CD4-positive, alpha-beta T cell treated with Interleukin-1 beta for 1 hour (primary cell): ENCODE measurements around the gene RPRD1B.
A peak's percentile ranks its signal among the peaks of the same experiment; 100 is the strongest.

ENCODE experiments used
- DNase-seq, 2 donors: peaks; one replicate each; pipeline ENCODE4 v3.0.0-alpha.2; 2020 to 2022

RPRD1B gene

DNA sequence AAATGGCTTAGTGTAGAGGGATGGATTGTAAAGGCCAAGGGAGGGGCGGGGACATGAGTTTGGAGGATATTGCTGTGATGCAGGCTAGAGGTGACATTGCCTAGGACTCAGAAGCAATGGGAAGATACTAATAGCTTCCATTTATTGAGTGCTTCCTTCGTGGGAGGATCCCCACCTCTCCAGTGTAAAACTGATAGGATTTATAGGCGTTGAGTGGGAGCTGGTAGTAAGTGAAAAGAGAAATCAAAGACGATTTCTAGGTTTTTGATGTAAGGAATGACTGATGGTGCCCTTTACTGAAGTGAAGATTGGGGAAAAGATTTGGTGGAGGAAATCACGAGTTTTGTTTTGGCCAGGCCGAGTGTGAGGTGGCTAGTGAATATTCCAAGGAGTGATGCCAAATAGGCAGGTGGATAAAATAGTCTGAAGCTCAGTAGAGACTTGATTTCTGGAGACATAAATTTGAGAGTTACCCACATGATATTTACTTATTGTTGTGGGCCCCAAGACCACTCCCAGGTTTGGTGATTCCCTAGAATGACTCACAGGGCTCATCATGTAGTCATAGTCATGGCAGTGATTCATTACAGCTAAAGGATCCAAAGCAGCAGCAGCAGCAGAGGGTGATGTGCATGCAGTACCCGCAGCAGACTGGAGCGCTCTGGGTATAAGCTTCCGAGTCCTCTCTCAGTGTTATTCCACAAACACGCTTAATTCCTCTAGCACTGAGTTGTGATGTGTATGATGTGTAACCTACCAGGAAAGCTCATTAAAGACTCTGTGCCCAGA, 10.2 kb downstream of the RPRD1B start:
- DNase-seq: no peak

DNA sequence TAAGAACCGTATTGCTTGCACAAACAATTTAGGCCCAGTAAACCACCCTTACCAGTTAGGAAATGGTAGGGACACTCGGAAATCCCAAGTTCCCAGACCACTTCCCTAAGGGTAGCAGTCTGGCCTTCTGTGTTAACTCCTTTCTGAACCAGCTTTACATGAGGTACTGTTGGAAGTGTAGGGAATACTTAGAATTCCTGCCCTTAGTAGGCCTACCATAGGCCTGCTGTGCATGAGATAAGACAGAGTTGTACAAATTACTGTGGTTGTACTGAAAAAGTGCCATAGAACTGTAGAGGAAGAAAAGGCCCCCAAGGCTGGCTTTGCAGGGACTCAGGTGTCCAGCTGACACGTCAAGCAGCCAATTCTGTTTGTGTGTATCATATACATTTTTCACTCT, 11.1 kb downstream of the RPRD1B start:
- no peak for DNase-seq

DNA sequence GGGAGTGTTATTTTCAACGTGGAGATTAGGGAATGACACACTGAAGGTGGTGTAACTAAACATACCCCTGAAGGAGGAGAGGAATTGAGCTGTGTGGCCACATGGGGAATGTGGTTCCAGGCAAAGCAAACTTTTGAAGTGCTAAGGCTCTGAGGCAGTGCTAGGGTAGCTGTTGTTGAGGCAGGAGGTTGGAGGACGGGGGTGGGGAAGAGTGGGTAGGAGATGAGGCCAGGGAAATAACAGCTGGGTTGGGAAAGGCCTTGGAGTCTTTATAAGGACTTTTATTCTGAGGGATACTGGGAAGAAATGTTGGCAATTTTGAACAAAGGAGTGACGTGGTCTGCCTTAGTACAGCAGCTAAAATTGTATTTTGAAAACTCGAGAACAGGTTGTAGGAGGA, 13.0 kb downstream of the RPRD1B start:
- no peak for DNase-seq

DNA sequence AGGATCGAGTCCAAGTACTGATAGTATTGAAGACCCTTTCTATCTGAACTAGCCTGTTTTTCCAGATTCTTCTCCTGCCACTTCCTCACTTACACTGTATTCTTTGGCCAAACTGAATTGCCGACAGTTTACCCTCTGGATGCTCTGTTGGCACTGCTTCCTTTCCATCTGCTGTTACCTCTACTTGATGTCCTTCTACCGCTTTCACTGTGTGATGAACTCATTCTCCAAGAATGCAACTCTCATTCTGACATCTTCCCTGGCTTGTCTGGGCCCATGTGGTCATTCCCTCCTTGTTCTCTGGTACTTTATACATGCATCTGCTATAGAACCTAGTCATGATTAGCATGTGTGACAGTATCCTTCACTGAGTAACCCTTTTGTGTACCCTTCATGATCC, 16.3 kb downstream of the RPRD1B start:
- DNase-seq: no peak

DNA sequence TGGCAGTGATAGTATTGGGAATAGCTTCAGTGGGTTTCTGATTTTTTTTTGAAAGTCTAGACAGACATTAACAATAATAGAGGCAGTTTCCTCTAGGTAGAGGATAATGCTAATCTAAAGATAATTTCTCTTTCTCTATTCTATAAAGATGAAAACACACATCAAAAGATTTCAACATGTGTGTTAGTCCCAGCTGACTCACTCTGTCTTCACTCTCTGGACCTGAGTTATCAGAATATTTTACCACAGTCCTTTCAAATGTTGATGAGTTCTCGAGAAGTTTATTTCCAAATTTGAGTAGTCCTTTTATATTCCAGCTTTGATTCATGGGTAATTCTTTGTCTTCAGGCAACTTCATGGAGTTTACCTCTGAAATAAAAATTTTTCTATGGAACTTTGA, 17.1 kb downstream of the RPRD1B start:
- no peak for DNase-seq

DNA sequence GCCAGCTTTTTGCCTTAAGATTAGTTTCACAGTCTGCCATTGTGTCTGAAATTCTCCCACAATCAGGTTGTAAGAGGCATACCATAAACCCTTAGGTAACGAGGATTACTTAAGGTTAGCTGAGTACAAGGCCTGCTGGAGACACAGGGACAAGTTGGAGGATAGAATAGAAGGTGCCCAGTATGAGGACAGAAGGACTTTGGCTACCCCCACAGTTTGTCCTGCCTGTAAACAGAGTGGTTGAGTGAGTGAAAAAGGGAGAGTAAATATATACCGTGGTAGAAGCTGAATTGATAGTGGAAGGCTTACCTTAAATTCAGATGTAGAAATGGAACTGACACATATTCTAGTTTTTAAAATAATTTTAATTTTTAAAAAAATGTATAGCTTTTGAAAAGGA, 19.3 kb downstream of the RPRD1B start:
- no peak for DNase-seq

DNA sequence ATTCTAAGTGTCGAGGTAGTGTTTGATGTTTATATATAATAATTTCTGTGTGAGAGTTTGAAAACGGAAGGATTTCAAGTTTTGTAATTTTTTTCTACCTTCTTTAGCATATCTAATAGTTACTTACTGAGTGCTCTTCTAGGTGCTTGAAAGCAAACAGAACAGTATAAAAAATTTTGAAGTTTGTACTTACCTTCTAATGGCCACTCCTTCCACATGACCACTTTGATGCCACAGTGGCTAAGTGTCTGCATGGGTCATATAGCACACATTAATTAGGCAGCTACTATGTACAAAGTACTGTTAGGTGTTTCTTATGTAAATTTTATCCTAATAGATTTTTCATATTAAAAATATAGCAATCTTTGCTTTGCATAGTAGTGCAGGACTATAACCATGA, 21.1 kb downstream of the RPRD1B start:
- no peak for DNase-seq

DNA sequence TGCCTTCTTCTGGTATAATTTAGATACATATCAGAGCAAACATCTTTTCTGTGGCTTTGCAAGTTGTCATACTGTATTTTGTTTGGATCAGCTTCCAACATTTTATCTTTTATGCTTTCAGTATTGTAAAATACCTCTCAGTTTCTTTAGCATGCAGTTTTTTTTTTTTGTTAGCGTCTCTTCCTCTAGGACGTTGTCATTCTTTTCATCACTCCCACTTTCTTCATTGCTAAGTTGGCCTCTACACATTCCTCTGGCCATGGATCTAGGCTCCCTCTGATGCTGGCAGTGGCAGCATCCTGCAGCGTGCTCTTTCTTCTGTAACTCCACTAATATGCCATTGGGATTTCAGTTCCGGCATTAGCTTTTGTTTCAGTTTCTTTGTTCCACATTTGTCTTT, 21.7 kb downstream of the RPRD1B start:
- no peak for DNase-seq

DNA sequence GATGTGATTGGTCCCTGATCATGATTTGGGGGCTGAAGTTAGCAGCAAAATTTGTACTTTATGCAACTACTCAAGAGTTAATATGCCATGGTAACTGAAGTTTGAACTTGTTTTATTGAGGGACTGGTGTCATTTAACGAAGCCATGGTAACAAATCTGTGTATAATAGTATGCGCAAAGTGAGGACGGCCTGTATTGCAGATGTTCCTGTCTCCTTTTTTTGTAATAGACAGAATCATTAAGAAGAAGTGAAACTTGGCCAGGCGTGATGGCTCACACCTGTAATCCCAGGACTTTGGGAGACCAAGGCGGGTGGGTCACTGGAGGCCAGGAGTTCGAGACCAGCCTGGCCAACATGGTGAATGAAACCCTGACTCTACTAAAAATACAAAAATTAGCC, 22.3 kb downstream of the RPRD1B start:
- no peak for DNase-seq

DNA sequence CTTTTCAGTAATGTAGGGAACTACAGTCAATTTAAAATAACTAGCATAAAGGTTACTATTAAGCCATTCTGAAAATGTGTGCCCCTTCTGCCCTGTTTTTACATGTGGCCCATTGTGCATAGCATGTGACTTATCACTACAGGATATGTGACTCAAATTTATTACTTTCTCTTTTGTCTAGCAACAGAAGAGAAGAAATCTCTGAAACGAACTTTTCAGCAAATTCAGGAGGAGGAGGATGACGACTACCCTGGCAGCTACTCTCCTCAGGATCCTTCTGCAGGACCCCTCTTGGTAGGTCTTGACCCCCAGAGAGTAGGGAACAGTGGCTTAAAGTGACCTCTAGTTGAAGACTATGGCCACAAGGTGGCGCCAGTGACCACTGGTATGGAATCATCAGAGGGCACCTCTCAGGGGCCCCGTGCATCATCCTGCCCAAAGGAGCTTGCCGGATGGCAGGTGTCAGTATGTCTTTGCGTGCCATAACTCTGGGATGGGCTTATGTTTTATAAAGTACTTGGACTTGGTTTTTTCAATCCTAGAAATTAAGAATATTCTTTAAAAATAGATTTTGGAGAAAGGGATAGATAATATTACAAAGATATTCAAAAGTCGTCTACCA, 23.9 kb downstream of the RPRD1B start:
- peak; percentile 71 to 77 for DNase-seq

DNA sequence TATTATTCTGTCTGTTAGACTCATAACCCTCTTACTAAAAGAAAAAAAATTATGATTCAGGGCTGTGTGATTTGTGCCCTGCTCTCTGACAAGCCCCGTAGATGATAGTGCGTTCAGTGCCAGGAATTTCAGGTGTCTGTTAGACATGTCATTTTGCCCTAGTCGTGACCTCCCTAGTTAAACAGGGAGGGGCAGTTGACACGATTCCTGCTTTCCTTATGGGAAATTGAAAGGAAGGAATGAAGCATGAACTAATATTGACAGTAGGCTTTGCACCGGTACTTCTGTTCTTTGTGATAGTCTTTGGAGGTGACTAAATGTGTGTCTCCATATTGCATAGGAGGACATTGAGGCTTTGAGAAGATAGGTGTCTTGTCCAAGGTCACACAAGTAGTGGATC, 26.3 kb downstream of the RPRD1B start:
- DNase-seq: no peak

DNA sequence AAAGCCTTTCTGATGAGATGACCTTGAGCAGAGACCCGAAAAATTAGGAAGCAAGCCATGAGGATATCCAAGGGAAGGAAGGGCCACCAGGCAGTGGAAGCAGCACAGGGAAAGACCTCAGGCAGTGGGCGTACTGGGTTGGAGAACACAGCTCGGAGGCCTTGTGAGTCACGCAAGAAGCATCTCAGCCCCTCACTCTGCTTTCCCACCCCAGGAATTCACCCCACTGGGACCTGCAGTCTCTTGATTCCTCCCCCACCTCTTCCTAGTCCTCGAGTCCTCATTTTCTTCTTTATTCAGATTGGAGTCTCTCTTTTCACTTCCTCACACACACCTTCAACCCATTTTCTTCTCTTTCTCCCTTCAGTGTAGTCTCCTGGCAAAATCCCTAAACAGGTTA, 27.0 kb downstream of the RPRD1B start:
- DNase-seq: no peak

DNA sequence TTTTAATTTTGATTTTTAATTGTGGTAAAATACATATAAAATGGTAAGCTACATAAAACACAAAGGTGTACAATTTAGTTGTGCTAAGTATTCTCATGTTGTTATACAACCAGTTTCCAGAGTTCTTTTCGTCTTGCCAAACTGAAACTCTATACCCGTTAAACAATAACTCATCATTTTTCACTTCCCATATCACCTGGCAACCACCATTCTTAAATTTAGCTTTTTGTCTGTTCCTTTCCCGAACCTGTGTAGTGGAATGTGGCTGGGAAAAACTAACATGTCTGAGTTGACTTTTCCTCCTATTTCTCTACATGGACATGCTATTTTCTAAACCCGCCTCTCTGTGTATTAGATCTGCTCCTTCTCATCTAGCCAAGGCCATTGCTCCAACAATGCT, 27.6 kb downstream of the RPRD1B start:
- DNase-seq: no peak

DNA sequence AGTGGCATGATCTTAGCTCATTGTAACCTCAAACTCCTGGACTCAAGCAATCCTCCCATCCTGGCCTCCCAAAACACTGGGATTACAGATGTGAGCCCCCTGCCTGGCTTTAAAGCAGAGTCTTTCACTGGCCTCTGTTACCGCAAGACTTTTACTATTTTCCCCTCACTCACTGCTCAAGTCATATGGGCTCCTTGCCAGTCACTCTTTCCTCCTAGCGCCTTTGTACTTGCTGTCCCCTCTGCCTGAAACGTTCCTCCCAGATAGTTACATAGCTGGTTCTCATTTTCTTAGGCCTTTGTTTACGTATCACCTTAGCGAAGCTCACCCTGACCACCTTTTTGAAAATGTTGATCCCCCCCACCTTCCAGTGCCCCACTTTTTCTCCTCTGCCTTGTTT, 29.3 kb downstream of the RPRD1B start:
- DNase-seq: no peak

DNA sequence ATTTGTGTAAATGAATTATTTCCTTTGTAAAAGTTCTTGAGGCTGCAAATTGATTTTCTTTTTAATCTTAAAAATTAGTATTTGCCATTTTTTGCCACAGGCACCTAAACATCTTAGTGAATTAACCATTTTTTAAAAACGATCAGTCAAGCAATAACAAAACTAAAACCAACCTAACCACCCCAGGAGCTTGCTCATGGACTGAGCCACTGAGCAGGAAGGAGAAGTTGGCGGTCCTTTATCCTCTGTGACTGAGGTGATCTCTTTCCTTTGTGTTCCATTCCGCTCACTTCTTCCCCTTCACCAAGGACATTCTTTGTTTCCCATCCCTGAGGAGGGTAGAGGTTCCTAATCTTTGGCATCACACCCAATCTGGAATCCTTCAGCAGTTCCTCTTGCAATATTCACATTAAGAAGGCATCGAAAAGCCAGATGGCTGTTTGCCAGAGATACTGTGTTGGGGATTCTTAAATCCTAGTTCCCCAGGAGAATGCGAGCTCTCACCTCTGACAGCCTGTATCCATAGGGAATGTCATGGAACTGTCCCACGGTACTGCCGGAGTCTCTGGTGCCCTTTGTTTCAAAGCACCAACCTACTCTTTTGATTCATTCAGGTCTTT, 30.5 kb downstream of the RPRD1B start:
- no peak for DNase-seq

DNA sequence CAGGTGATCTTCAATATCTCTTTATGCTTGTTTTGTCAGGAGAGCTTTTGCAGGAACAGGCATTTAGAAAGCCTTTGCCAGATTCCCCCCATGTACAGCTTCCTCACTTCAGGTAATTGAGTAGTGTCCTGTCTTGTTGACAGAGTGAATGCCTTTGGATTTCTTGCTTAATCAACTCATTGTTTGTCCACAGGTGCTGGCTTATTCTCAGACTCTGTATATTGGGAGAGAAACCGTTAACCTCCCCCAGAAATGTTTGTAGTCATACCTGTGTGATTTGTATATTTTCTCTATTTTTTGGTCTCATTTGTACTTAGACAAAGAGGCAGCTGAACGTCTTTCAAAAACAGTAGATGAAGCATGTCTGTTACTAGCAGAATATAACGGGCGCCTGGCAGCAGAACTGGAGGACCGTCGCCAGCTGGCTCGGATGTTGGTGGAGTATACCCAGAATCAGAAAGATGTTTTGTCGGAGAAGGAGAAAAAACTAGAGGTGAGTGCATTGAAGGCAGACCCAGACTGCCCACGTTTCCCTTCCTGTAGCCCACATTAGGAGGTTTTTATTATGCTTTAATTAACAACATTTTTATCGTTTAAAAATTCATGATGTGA, 32.3 kb downstream of the RPRD1B start:
- DNase-seq: no peak

DNA sequence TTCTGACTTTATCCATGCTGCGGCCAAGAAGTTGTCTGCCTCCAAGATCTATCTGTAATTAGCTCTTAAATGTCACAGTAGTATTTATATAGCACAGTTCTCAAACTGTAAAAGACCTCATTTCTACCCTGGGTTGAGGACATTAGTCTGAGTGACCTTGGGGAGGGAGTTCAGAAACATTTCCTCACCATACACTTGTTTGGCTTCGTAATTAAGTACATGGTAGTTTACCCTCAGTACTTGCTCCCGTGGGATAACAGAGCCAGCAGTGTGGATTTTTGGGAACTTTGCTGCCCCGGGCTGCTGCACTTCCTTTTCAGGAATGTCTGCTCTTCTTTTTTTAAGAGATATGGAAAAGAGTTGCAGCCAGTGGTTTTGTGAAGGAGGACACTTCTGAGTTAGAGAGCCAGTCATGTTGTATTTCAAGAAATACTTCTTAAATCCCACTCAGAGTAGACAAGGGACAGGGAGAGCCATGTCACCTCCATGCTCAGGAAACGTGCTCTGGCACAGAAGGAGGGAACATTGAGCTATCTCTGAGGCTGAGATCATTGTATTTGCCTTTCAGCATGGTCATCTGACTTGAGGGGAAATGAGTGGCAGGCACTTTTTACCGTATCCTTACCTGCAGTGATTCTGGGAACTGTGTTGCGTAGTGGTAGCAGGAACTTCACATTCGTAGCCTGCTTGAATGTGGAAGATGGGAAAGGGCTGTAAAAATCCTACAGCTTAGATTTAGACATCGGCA, 33.6 kb downstream of the RPRD1B start:
- DNase-seq: no peak

DNA sequence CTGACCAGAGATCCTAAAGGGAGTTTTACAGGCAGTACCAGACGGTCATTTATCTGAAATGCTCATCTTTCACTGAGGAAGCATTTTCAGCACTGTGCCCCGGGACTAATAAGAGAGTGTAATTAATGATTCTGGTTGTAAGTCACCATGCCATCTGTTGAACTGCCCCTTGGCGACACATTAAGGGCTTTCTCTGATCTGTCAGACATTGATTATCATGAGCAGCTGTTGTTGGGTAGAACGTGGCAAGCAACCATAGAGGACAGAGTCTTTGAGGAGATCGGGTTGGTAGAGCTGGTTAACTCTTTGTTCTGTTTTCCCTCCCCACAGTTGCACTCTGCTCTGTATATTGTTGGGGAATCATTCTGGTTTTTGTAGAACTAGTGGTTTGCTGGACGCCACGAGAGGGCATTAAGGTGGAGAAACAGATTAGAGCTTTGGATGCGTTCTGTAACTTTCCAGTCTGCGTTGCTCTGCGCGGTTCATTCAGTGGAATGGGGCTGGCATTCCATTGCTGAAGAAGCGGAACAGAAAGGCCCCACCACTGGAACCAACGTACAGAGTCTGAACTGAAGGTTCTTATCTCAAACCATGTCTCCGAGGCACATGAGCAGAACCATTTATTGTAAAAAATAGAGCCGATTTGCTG, 34.3 kb downstream of the RPRD1B start:
- DNase-seq: no peak

DNA sequence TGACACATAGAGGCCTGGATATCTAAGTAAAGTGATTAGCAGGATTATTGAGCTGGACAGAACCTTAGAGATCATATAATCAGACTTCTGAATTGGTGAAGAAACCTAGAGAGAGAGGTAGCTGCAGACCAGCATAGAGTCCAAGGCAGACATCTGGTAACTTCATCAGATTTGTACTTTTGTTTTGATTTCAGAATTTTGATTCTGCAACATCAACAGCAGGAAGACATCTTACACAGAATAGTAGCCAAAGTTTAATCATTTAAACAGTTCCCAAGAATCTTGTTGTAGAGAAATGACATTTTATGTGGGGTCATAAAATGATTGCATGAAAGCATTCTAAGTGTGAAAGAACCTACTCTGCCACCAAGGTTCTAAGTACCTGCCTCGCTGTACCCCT, 39.4 kb downstream of the RPRD1B start:
- DNase-seq: no peak

DNA sequence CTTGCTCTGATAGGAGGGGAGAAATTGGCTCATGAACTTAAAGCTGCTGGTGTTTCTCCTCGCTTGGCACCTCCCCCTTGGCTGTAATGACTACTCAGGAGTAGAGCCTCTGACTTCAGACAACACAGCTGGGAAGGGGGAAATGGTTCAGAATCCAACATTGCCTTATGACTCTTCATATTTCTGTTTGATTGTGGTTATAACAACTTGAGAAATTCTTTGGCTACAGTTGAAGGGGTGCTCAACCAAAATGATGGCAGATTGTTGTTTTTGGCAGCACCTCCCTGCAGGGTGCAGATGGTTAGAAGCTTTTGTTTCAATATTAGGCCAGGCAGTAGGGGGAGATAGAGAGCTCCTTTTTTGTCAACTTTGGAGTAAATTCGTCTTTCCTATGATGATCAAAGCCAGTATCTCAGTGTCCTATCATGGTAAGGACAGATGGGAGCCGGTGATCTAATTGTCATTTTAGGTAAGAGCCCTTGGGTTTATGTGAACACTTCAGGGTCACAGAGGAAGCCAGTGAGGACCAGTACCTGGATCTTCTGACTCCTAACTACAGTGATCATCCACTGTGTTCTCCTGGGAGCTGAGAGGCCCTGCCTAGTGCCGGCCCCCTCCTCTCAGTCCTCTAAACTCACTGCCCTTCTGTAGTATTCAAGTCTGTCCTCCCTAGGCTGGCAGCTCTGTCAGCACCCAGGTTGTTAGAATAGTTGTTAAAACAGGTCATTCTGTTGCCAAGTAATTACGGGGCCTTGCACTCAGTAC, 39.9 kb downstream of the RPRD1B start:
- peak; percentile 7 to 56 for DNase-seq

DNA sequence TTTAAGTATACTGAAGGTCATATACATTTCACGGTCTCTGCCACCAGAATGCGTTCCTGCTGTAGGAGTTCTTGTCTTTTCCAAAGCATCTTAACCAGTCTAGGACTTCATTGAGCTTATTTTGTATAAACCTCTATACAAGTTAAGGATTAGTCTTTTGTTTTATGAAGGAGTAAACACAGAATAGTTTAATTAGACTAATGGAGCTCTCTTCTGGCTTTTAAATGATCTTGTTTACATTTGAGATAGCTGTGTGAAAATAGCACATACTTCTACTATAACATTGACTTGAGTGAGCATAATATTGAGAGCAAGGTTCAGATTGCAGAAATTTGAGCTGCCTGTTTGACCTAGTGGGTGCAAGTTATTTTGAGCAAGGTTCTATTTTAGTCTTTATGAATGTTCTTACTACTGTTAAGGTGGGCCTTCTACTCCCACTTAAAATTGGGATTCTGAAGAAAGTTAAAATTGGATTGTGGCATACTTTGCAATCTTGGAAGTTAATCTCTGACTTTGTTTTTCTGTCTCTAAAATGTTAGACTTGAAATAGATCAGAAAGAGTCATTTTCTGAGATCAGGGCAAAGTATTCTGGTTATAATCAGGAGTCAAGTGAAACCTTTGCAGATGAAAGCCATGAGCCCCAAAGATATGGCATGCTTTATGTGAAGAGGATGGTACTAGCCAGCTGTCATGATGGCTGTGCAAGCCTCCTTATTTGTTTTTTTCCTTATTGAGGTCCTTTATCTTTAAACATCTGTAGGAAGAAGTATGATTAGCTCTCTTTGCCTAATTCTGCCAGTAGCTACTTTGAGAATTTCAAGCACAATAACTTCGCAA, 41.8 kb downstream of the RPRD1B start:
- no peak for DNase-seq
